ENCODE data around the gene CEP170B.
"Not testable (repeated sequence)": the region's sequence is repeated elsewhere in the genome, so short reads cannot be mapped to it uniquely, and the experiment has no call there.

Gene CEP170B

GRCh38 chr14:104844306-104845032, 20.6 kb upstream of the CEP170B start:
- DNase-seq = no peak

GRCh38 chr14:104845033-104845666, 19.9 kb upstream of the CEP170B start:
- no peak for DNase-seq

- DNase-seq = no peak
Observed at GRCh38 chr14:104845834-104846441, 19.1 kb upstream of the CEP170B start.

GRCh38 chr14:104852280-104852663, 12.8 kb upstream of the CEP170B start:
- no peak for DNase-seq

GRCh38 chr14:104855532-104856090, 9.5 kb upstream of the CEP170B start:
- no peak for DNase-seq

GRCh38 chr14:104856157-104856868, 8.8 kb upstream of the CEP170B start:
- DNase-seq = no peak

GRCh38 chr14:104856869-104857860, 7.9 kb upstream of the CEP170B start:
- no peak for DNase-seq

GRCh38 chr14:104857931-104858330, 7.1 kb upstream of the CEP170B start:
- DNase-seq = not testable (repeated sequence)

- DNase-seq = no peak
Observed at GRCh38 chr14:104858811-104859426, 6.1 kb upstream of the CEP170B start.

- DNase-seq = no peak
Observed at GRCh38 chr14:104859900-104860299, 5.2 kb upstream of the CEP170B start.

- DNase-seq = peak; percentile 30
Observed at GRCh38 chr14:104860414-104860813, 4.7 kb upstream of the CEP170B start.

- DNase-seq = no peak
Observed at GRCh38 chr14:104863131-104863862, 1.8 kb upstream of the CEP170B start.

GRCh38 chr14:104863923-104864266, 1.2 kb upstream of the CEP170B start:
- no peak for DNase-seq

GRCh38 chr14:104864267-104865080, 594 bp upstream of the CEP170B start:
- DNase-seq = no peak

- DNase-seq = peak; percentile 76
Observed at GRCh38 chr14:104865631-104866441, 768 bp downstream of the CEP170B start.

GRCh38 chr14:104866451-104867370, 1.6 kb downstream of the CEP170B start:
- DNase-seq = no peak

GRCh38 chr14:104867371-104868059, 2.4 kb downstream of the CEP170B start:
- no peak for DNase-seq
